ENCODE data around the gene SPTLC3. TPM values are rescaled to one million over a fixed set of nuclear protein-coding genes. Genes with fewer than 3 reads are reported as not detected.

SPTLC3 gene
- total RNA-seq, 1 donor from 2014 or later = 24.5 TPM

GRCh38 chr20:13028673-13029072 lies 19.9 kb downstream of the SPTLC3 start:
- ATAC-seq = no peak
- DNase-seq (ENCODE audit: low spot score) = no peak

- DNase-seq (ENCODE audit: low spot score) = no peak
- no peak for ATAC-seq
Measured at GRCh38 chr20:13029687-13030375, 21.1 kb downstream of the SPTLC3 start.

GRCh38 chr20:13031751-13032150 lies 23.0 kb downstream of the SPTLC3 start:
- DNase-seq (ENCODE audit: low spot score) (no peak), ATAC-seq (no peak)

GRCh38 chr20:13034115-13034514 lies 25.3 kb downstream of the SPTLC3 start:
- ATAC-seq = no peak
- no peak for DNase-seq (ENCODE audit: low spot score)

GRCh38 chr20:13034936-13035335 lies 26.2 kb downstream of the SPTLC3 start:
- no peak for DNase-seq (ENCODE audit: low spot score)
- peak; percentile 23 for ATAC-seq

- DNase-seq (ENCODE audit: low spot score) = no peak
- no peak for ATAC-seq
Measured at GRCh38 chr20:13035399-13036152, 26.8 kb downstream of the SPTLC3 start.

- ATAC-seq (no peak), DNase-seq (ENCODE audit: low spot score) (no peak)
Measured at GRCh38 chr20:13037727-13038126, 29.0 kb downstream of the SPTLC3 start.

- ATAC-seq (no peak), DNase-seq (ENCODE audit: low spot score) (no peak)
Measured at GRCh38 chr20:13041574-13042457, 33.0 kb downstream of the SPTLC3 start.

GRCh38 chr20:13042458-13042794 lies 33.7 kb downstream of the SPTLC3 start:
- no peak for ATAC-seq
- DNase-seq (ENCODE audit: low spot score) = no peak

- no peak for DNase-seq (ENCODE audit: low spot score)
- ATAC-seq = peak; percentile 91
Measured at GRCh38 chr20:13046409-13046808, 37.6 kb downstream of the SPTLC3 start.

GRCh38 chr20:13054011-13054410 lies 45.2 kb downstream of the SPTLC3 start:
- ATAC-seq = no peak
- no peak for DNase-seq (ENCODE audit: low spot score)

GRCh38 chr20:13058666-13059389 lies 50.1 kb downstream of the SPTLC3 start:
- no peak for DNase-seq (ENCODE audit: low spot score)
- ATAC-seq = no peak

- DNase-seq (ENCODE audit: low spot score) (no peak), ATAC-seq (no peak)
Measured at GRCh38 chr20:13059398-13060136, 50.8 kb downstream of the SPTLC3 start.

- ATAC-seq = no peak
- no peak for DNase-seq (ENCODE audit: low spot score)
Measured at GRCh38 chr20:13060327-13060726, 51.6 kb downstream of the SPTLC3 start.

GRCh38 chr20:13061381-13061780 lies 52.6 kb downstream of the SPTLC3 start:
- DNase-seq (ENCODE audit: low spot score) (no peak), ATAC-seq (no peak)

- DNase-seq (ENCODE audit: low spot score) (no peak), ATAC-seq (no peak)
Measured at GRCh38 chr20:13062789-13063188, 54.0 kb downstream of the SPTLC3 start.

- DNase-seq (ENCODE audit: low spot score) = no peak
- no peak for ATAC-seq
Measured at GRCh38 chr20:13068336-13068735, 59.6 kb downstream of the SPTLC3 start.

- ATAC-seq (no peak), DNase-seq (ENCODE audit: low spot score) (no peak)
Measured at GRCh38 chr20:13081877-13082276, 73.1 kb downstream of the SPTLC3 start.

- ATAC-seq (no peak), DNase-seq (ENCODE audit: low spot score) (no peak)
Measured at GRCh38 chr20:13082378-13082777, 73.6 kb downstream of the SPTLC3 start.

GRCh38 chr20:13085275-13085674 lies 76.5 kb downstream of the SPTLC3 start:
- DNase-seq (ENCODE audit: low spot score) = no peak
- no peak for ATAC-seq
